WTC11 (cell line): Measurements from ENCODE around the gene OR2M4. TPM values are rescaled to one million over a fixed set of nuclear protein-coding genes. Genes with fewer than 3 reads are reported as not detected.

Experiments
- ATAC-seq: fragments of 200-7000 bp; cut with Tn5 transposase; 2 replicates; pipeline ENCODE4 v1.10.0; 2021; ENCODE audit warnings: mild to moderate bottlenecking, moderate library complexity
- CTCF ChIA-PET: fragments of 300-600 bp; sonication (Branson Sonifier 250); formaldehyde crosslinking; loops from one replicate; lab custom pipeline; 2021; ENCODE audit warnings: antibody characterized with exemption; lab: Charles Lee
- POLR2A ChIA-PET: fragments of 350-600 bp; sonication (Branson Sonifier 250); formaldehyde crosslinking; loops from one replicate; lab custom pipeline; 2021; ENCODE audit warnings: antibody characterized with exemption; lab: Charles Lee
- DNase-seq: peaks from one replicate; pipeline ENCODE4 v3.0.0; 2021; ENCODE audit warnings: low spot score
- H3K27ac Mint-ChIP-seq: 2 replicates; pipeline ENCODE4 v1.8.0; 2021; ENCODE audit warnings: mixed read lengths
- H3K27me3 Mint-ChIP-seq: 2 replicates; pipeline ENCODE4 v1.8.0; 2021; ENCODE audit warnings: low read depth, mild to moderate bottlenecking, moderate library complexity, mixed read lengths
- H3K36me3 Mint-ChIP-seq: 2 replicates; pipeline ENCODE4 v1.8.0; 2021; ENCODE audit warnings: mixed read lengths
- H3K4me1 Mint-ChIP-seq: 2 replicates; pipeline ENCODE4 v1.8.0; 2022; ENCODE audit warnings: mixed read lengths
- H3K4me3 Mint-ChIP-seq: 2 replicates; pipeline ENCODE4 v1.8.0; 2021; ENCODE audit warnings: mild to moderate bottlenecking, moderate library complexity, mixed read lengths
- H3K9me3 Mint-ChIP-seq: 2 replicates; pipeline ENCODE4 v1.8.0; 2021; ENCODE audit warnings: mixed read lengths
- ARID4B ChIP-seq: sonication (generic); formaldehyde crosslinking; IDR thresholded peaks from 2 replicates; pipeline ENCODE4 v1.8.0; 2023; ENCODE audit warnings: missing genetic modification reagents, mild to moderate bottlenecking, borderline replicate concordance
- CBFB ChIP-seq: sonication (generic); formaldehyde crosslinking; IDR thresholded peaks from 2 replicates; pipeline ENCODE4 v1.8.1; 2022; ENCODE audit warnings: mild to moderate bottlenecking, low read depth, missing genetic modification reagents
- EMX1 ChIP-seq: fragments of 250-450 bp; sonication (Bioruptor Pico); IDR thresholded peaks from 2 replicates; pipeline ENCODE4 v1.8.0; 2021; ENCODE audit warnings: mild to moderate bottlenecking
- ERG ChIP-seq: fragments of 250-450 bp; sonication (Bioruptor Pico); IDR thresholded peaks from 2 replicates; pipeline ENCODE4 v1.8.0; 2021; ENCODE audit warnings: mild to moderate bottlenecking
- FOXP1 ChIP-seq: sonication (generic); formaldehyde crosslinking; IDR thresholded peaks from 2 replicates; pipeline ENCODE4 v1.8.0; 2022; ENCODE audit warnings: missing genetic modification reagents, mild to moderate bottlenecking, moderate library complexity, borderline replicate concordance
- IRF1 ChIP-seq: sonication (generic); formaldehyde crosslinking; IDR thresholded peaks from 2 replicates; pipeline ENCODE4 v1.8.0; 2023; ENCODE audit warnings: missing genetic modification reagents
- MLX ChIP-seq: sonication (generic); formaldehyde crosslinking; IDR thresholded peaks from 2 replicates; pipeline ENCODE4 v1.8.1; 2023; ENCODE audit warnings: mild to moderate bottlenecking, missing genetic modification reagents, moderate library complexity
- NFYB ChIP-seq: sonication (generic); formaldehyde crosslinking; conservative IDR thresholded peaks from 2 replicates; pipeline ENCODE4 v1.8.0; 2022; ENCODE audit warnings: low read depth, missing genetic modification reagents
- RORB ChIP-seq: fragments of 250-450 bp; sonication (Bioruptor Pico); IDR thresholded peaks from 2 replicates; pipeline ENCODE4 v1.9.0; 2021; ENCODE audit warnings: mild to moderate bottlenecking
- SMAD3 ChIP-seq: sonication (generic); formaldehyde crosslinking; IDR thresholded peaks from 2 replicates; pipeline ENCODE4 v1.8.0; 2022; ENCODE audit warnings: missing genetic modification reagents, mild to moderate bottlenecking, borderline replicate concordance
- SMAD4 ChIP-seq: sonication (generic); formaldehyde crosslinking; IDR thresholded peaks from 2 replicates; pipeline ENCODE4 v1.8.0; 2022; ENCODE audit warnings: mild to moderate bottlenecking, missing genetic modification reagents
- USF1 ChIP-seq: sonication (generic); formaldehyde crosslinking; IDR thresholded peaks from 2 replicates; pipeline ENCODE4 v1.8.0; 2022; ENCODE audit warnings: mild to moderate bottlenecking, missing genetic modification reagents
- ZNF317 ChIP-seq: sonication (generic); formaldehyde crosslinking; IDR thresholded peaks from 2 replicates; pipeline ENCODE4 v1.8.1; 2023; ENCODE audit warnings: low read depth, mild to moderate bottlenecking, moderate library complexity, missing genetic modification reagents, borderline replicate concordance
- ZNF396 ChIP-seq: fragments of 250-450 bp; sonication (Bioruptor Pico); IDR thresholded peaks from 2 replicates; pipeline ENCODE4 v1.8.0; 2021; ENCODE audit warnings: mild to moderate bottlenecking, moderate library complexity, borderline replicate concordance
- ZNF532 ChIP-seq: fragments of 250-450 bp; sonication (Bioruptor Pico); IDR thresholded peaks from 2 replicates; pipeline ENCODE4 v1.9.0; 2021; ENCODE audit warnings: mild to moderate bottlenecking, borderline replicate concordance
- total RNA-seq: library from RNA; stranded (reverse); gene quantifications from 3 replicates; pipeline ENCODE4 v1.2.3, GENCODE V29; 2021

Gene OR2M4
- total RNA-seq, 1 experiment from 2014 or later = not detected

GRCh38 chr1:248215880-248216279 is 15.3 kb upstream of the OR2M4 start (continued):
- TF ChIP-seq ERG (CRISPR knock-in tag) = no peak
- no peak for TF ChIP-seq FOXP1 (CRISPR knock-in tag)
- TF ChIP-seq MLX (CRISPR knock-in tag) = no peak
- no peak for TF ChIP-seq CBFB (CRISPR knock-in tag)
- no peak for TF ChIP-seq ZNF317 (CRISPR knock-in tag)
- no peak for TF ChIP-seq NFYB (CRISPR knock-in tag)

- no peaks in the 10 kb centered on the region for H3K4me1 Mint-ChIP-seq
- CTCF ChIA-PET = no interaction called here
- H3K27me3 Mint-ChIP-seq = peaks cover 8% of the 10 kb centered on the region
- ATAC-seq = no peak
- H3K36me3 Mint-ChIP-seq = peaks cover 67% of the 10 kb centered on the region
- TF ChIP-seq ZNF532 (CRISPR knock-in tag) (no peak), EMX1 (CRISPR knock-in tag) (no peak), SMAD3 (CRISPR knock-in tag) (no peak), IRF1 (CRISPR knock-in tag) (no peak), RORB (no peak), ZNF396 (CRISPR knock-in tag) (no peak)
- POLR2A ChIA-PET = no interaction called here
- H3K9me3 Mint-ChIP-seq = peaks cover 74% of the 10 kb centered on the region
- H3K27ac Mint-ChIP-seq = no peak overlapping the region
- no peak for DNase-seq
- H3K4me3 Mint-ChIP-seq = no peak overlapping the region
Observed at GRCh38 chr1:248225537-248225936, 5.7 kb upstream of the OR2M4 start.

GRCh38 chr1:248229360-248229908 is 1.8 kb upstream of the OR2M4 start:
- ATAC-seq = no peak
- peaks cover 77% of the 10 kb centered on the region for H3K9me3 Mint-ChIP-seq
- TF ChIP-seq SMAD3 (CRISPR knock-in tag) = no peak
- TF ChIP-seq ARID4B (CRISPR knock-in tag) = no peak
- TF ChIP-seq IRF1 (CRISPR knock-in tag) = no peak
- no peak for TF ChIP-seq SMAD4
- no peak for TF ChIP-seq USF1

More at GRCh38 chr1:248229360-248229908, 1.8 kb upstream of the OR2M4 start:
- Mint-ChIP-seq H3K36me3 (peaks cover 73% of the 10 kb centered on the region), H3K4me3 (no peak overlapping the region), H3K4me1 (no peaks in the 10 kb centered on the region), H3K27ac (no peak overlapping the region), H3K27me3 (peaks cover 8% of the 10 kb centered on the region)
- DNase-seq = no peak
- ChIA-PET CTCF (no interaction called here), POLR2A (no interaction called here)
